HepG2 (cell line): Measurements from ENCODE around the gene CCL19. TPM values are rescaled to one million over a fixed set of nuclear protein-coding genes. Genes with fewer than 3 reads are reported as not detected.

Source experiments
- CENPBD1 ChIP-seq: sonication (generic); formaldehyde crosslinking; IDR thresholded peaks from 2 replicates; pipeline ENCODE4 v1.8.0; 2022; ENCODE audit warnings: missing genetic modification reagents, low read depth, mild to moderate bottlenecking, borderline replicate concordance
- CSRNP1 ChIP-seq: sonication (generic); formaldehyde crosslinking; IDR thresholded peaks from 2 replicates; pipeline ENCODE4 v1.8.1; 2023; ENCODE audit warnings: mild to moderate bottlenecking, missing genetic modification reagents
- GATA4 ChIP-seq: sonication (generic); IDR thresholded peaks from 2 replicates; pipeline ENCODE4 v1.6.1; 2016; ENCODE audit warnings: antibody characterized with exemption, low read depth, borderline replicate concordance
- KDM2A ChIP-seq: sonication (generic); formaldehyde crosslinking; IDR thresholded peaks from 2 replicates; pipeline ENCODE4 v1.4.0; 2020; ENCODE audit warnings: low read depth, missing genetic modification reagents, borderline replicate concordance
- MEIS1 ChIP-seq: sonication (generic); formaldehyde crosslinking; IDR thresholded peaks from 2 replicates; pipeline ENCODE4 v1.9.0; 2021; ENCODE audit warnings: mild to moderate bottlenecking, missing genetic modification reagents, moderate library complexity, borderline replicate concordance
- PRDM15 ChIP-seq: sonication (generic); formaldehyde crosslinking; IDR thresholded peaks from 2 replicates; pipeline ENCODE4 v1.4.0; 2020; ENCODE audit warnings: missing genetic modification reagents
- RARG ChIP-seq: sonication (generic); formaldehyde crosslinking; IDR thresholded peaks from 2 replicates; pipeline ENCODE4 v1.4.0; 2020; ENCODE audit warnings: low read depth, mild to moderate bottlenecking, missing genetic modification reagents
- SOX6 ChIP-seq, 2 experiments: fragments of 450-650 bp in 1 of 2; sonication (generic) in 1 of 2; formaldehyde crosslinking in 1 of 2; IDR thresholded peaks; 2 replicates each; pipeline versions ENCODE4 v1.4.0 to v1.6.1; 2017 to 2020; ENCODE audit warnings: antibody characterized with exemption in 1 of 2, mild to moderate bottlenecking in 1 of 2, missing genetic modification reagents in 1 of 2
- SRY ChIP-seq: sonication (generic); formaldehyde crosslinking; IDR thresholded peaks from 2 replicates; pipeline ENCODE4 v1.8.0; 2022; ENCODE audit warnings: mild to moderate bottlenecking, missing genetic modification reagents
- TBL1XR1 ChIP-seq: fragments of 150-350 bp; IDR thresholded peaks from 2 replicates; pipeline ENCODE4 v1.6.1; 2014; ENCODE audit warnings: borderline replicate concordance, low read length; ENCODE audit not compliant: partially characterized antibody
- ZNF451 ChIP-seq: sonication (generic); formaldehyde crosslinking; IDR thresholded peaks from 2 replicates; pipeline ENCODE4 v1.5.0; 2020; ENCODE audit warnings: mild to moderate bottlenecking, missing genetic modification reagents
- ZNF501 ChIP-seq: sonication (generic); formaldehyde crosslinking; IDR thresholded peaks from 2 replicates; pipeline ENCODE4 v1.5.1; 2020; ENCODE audit warnings: mild to moderate bottlenecking, moderate library complexity, missing genetic modification reagents
- ZNF510 ChIP-seq: sonication (generic); formaldehyde crosslinking; IDR thresholded peaks from 2 replicates; pipeline ENCODE4 v1.4.0; 2020; ENCODE audit warnings: low read depth, mild to moderate bottlenecking, missing genetic modification reagents
- ZNF75D ChIP-seq: sonication (generic); formaldehyde crosslinking; IDR thresholded peaks from 2 replicates; pipeline ENCODE4 v1.8.1; 2023; ENCODE audit warnings: missing genetic modification reagents, mild to moderate bottlenecking, borderline replicate concordance
- ZSCAN9 ChIP-seq: IDR thresholded peaks from 2 replicates; pipeline ENCODE4 v1.6.1; 2016; ENCODE audit warnings: borderline replicate concordance
- polyA plus RNA-seq, 8 experiments: library from polyadenylated mRNA; depleted of rRNA in 3 of 8; stranded (reverse) in 7 of 8; unstranded in 1 of 8; fragments of >200 nt; fragmentation: Illumina TruSeq in 4 of 8; extraction: Trizol in 4 of 8; gene quantifications; 2 replicates each; pipeline versions ENCODE4 v1.2.1 to v1.2.3, GENCODE V29; 2011 to 2016; ENCODE audit warnings: low read depth in 4 of 8, missing spikeins in 1 of 8, mixed read lengths in 1 of 8; ENCODE audit not compliant: insufficient read depth in 1 of 8
- total RNA-seq, 5 experiments: library from RNA; depleted of rRNA; stranded (reverse); fragments of >200 nt; fragmentation: Illumina TruSeq; extraction: Trizol; gene quantifications; 2 replicates each; pipeline ENCODE4 v1.2.3, GENCODE V29; 2016; ENCODE audit warnings: low read depth in 1 of 5
- TF ChIP-seq, protein P1 (sequence below): sonication (generic); formaldehyde crosslinking; conservative IDR thresholded peaks from 2 replicates; pipeline ENCODE4 v1.4.0; 2020; ENCODE audit warnings: mild to moderate bottlenecking, missing genetic modification reagents, moderate library complexity
- TF ChIP-seq, protein P2 (sequence below): sonication (generic); formaldehyde crosslinking; IDR thresholded peaks from 2 replicates; pipeline ENCODE4 v1.5.0; 2020; ENCODE audit warnings: missing genetic modification reagents

The CCL19 gene
- total and polyA plus RNA-seq, 2 of the 13 experiments (the other 11 are each of a cell fraction or from before 2014, with no cell fraction given), result not detected

- TF ChIP-seq, protein P1, sequence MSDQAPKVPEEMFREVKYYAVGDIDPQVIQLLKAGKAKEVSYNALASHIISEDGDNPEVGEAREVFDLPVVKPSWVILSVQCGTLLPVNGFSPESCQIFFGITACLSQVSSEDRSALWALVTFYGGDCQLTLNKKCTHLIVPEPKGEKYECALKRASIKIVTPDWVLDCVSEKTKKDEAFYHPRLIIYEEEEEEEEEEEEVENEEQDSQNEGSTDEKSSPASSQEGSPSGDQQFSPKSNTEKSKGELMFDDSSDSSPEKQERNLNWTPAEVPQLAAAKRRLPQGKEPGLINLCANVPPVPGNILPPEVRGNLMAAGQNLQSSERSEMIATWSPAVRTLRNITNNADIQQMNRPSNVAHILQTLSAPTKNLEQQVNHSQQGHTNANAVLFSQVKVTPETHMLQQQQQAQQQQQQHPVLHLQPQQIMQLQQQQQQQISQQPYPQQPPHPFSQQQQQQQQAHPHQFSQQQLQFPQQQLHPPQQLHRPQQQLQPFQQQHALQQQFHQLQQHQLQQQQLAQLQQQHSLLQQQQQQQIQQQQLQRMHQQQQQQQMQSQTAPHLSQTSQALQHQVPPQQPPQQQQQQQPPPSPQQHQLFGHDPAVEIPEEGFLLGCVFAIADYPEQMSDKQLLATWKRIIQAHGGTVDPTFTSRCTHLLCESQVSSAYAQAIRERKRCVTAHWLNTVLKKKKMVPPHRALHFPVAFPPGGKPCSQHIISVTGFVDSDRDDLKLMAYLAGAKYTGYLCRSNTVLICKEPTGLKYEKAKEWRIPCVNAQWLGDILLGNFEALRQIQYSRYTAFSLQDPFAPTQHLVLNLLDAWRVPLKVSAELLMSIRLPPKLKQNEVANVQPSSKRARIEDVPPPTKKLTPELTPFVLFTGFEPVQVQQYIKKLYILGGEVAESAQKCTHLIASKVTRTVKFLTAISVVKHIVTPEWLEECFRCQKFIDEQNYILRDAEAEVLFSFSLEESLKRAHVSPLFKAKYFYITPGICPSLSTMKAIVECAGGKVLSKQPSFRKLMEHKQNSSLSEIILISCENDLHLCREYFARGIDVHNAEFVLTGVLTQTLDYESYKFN (CRISPR knock-in tag), result peak; percentile 50
- TF ChIP-seq CSRNP1 (CRISPR knock-in tag) (no peak), SRY (CRISPR knock-in tag) (0 out of 2 replicates have a peak, but pooled peaks have one; percentile 78), CENPBD1 (CRISPR knock-in tag) (no peak), PRDM15 (CRISPR knock-in tag) (peak; percentile 68; the same call in 1 of the 2 replicates), MEIS1 (CRISPR knock-in tag) (no peak; the same call in 1 of the 2 replicates), ZSCAN9 (no peak; the same call in 1 of the 2 replicates), KDM2A (CRISPR knock-in tag) (peak; percentile 83), GATA4 (0 out of 2 replicates have a peak, but pooled peaks have one; percentile 31), ZNF75D (CRISPR knock-in tag) (no peak), ZNF501 (CRISPR knock-in tag) (peak; percentile 91), TBL1XR1 (no peak), ZNF510 (CRISPR knock-in tag) (no peak), ZNF451 (CRISPR knock-in tag) (peak; percentile 83), RARG (CRISPR knock-in tag) (no peak), SOX6 (IDR thresholded peaks at IDR 0.05) (no peak), SOX6 (CRISPR knock-in tag; IDR thresholded peaks at IDR 0.05) (peak; percentile 66)
- TF ChIP-seq, protein P2, sequence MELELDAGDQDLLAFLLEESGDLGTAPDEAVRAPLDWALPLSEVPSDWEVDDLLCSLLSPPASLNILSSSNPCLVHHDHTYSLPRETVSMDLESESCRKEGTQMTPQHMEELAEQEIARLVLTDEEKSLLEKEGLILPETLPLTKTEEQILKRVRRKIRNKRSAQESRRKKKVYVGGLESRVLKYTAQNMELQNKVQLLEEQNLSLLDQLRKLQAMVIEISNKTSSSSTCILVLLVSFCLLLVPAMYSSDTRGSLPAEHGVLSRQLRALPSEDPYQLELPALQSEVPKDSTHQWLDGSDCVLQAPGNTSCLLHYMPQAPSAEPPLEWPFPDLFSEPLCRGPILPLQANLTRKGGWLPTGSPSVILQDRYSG (CRISPR knock-in tag), result no peak
Measured at GRCh38 chr9:34646211-34647083, 44.6 kb downstream of the CCL19 start, which contains the start of gene GALT (continued).
